Measurements from ENCODE around the gene OTOS. TPM values are rescaled to one million over a fixed set of nuclear protein-coding genes. Genes with fewer than 3 reads are reported as not detected.

The OTOS gene
- total and polyA plus RNA-seq, 3 experiments from 2014 or later, result not detected

- Histone ChIP-seq H3K27ac (ENCODE audit: low read depth, low read length) (no peak overlapping the region), H3K9me3 (ENCODE audit: low read length) (no peaks in the 10 kb centered on the region), H3K27me3 (ENCODE audit: insufficient read depth, low read length, poor library complexity, severe bottlenecking) (no peaks in the 10 kb centered on the region), H3K4me1 (ENCODE audit: insufficient read depth, low read length) (peaks cover 13% of the 10 kb centered on the region), H3K36me3 (ENCODE audit: insufficient read depth, low read length) (no peaks in the 10 kb centered on the region), H3K4me3 (ENCODE audit: low read length) (no peak overlapping the region)
- Mint-ChIP-seq H3K9me3 (no peaks in the 10 kb centered on the region), H3K36me3 (peaks cover 0 to 3% (median 0%) of the 10 kb centered on the region in 3 donors), H3K27ac (no peak overlapping the region), H3K27me3 (peaks cover 0 to 2% of the 10 kb centered on the region in 2 donors), H3K4me1 (peaks cover 6 to 16% (median 8%) of the 10 kb centered on the region in 3 donors), H3K4me3 (peak overlapping the region in 2 of 7 donors; percentile 23 to 34)
- ChIA-PET CTCF (interaction anchor here (7.1 kb wide), 1 partner anchor 81 kb away, joined by 96 read pairs; no protein-coding TSS in a partner anchor), POLR2A (no interaction called here)
- DNase-seq, result peak in 1 of 5 donors; percentile 28
Observed at GRCh38 chr2:240140920-240141319, 462 bp upstream of the OTOS start.

GRCh38 chr2:240139666-240140393 is 628 bp downstream of the OTOS start:
- no peak for DNase-seq
- H3K36me3 ChIP-seq (ENCODE audit: insufficient read depth, low read length), result no peaks in the 10 kb centered on the region
- CTCF ChIA-PET, result interaction anchor here (7.1 kb wide), 1 partner anchor 80 kb away, joined by 96 read pairs; no protein-coding TSS in a partner anchor
- H3K27ac Mint-ChIP-seq, result no peak overlapping the region
- no peak overlapping the region for H3K4me3 Mint-ChIP-seq
- H3K4me1 Mint-ChIP-seq, result peaks cover 16 to 26% (median 17%) of the 10 kb centered on the region in 3 donors
- H3K27me3 Mint-ChIP-seq, result peaks cover 0 to 2% of the 10 kb centered on the region in 2 donors
- H3K4me1 ChIP-seq (ENCODE audit: insufficient read depth, low read length), result peaks cover 22% of the 10 kb centered on the region
- no peak overlapping the region for H3K27ac ChIP-seq (ENCODE audit: low read depth, low read length)
- H3K9me3 Mint-ChIP-seq, result no peaks in the 10 kb centered on the region
- H3K9me3 ChIP-seq (ENCODE audit: low read length), result no peaks in the 10 kb centered on the region
- no peaks in the 10 kb centered on the region for H3K27me3 ChIP-seq (ENCODE audit: insufficient read depth, low read length, poor library complexity, severe bottlenecking)
- peaks cover 0 to 8% (median 2%) of the 10 kb centered on the region in 3 donors for H3K36me3 Mint-ChIP-seq
- H3K4me3 ChIP-seq (ENCODE audit: low read length), result no peak overlapping the region
- POLR2A ChIA-PET, result no interaction called here

- Histone ChIP-seq H3K9me3 (ENCODE audit: low read length) (no peaks in the 10 kb centered on the region), H3K36me3 (ENCODE audit: insufficient read depth, low read length) (no peaks in the 10 kb centered on the region), H3K4me3 (ENCODE audit: low read length) (no peak overlapping the region), H3K4me1 (ENCODE audit: insufficient read depth, low read length) (peaks cover 26% of the 10 kb centered on the region), H3K27ac (ENCODE audit: low read depth, low read length) (no peak overlapping the region), H3K27me3 (ENCODE audit: insufficient read depth, low read length, poor library complexity, severe bottlenecking) (no peaks in the 10 kb centered on the region)
- Mint-ChIP-seq H3K4me3 (peak overlapping the region in 1 of 7 donors; percentile 84), H3K36me3 (peaks cover 0 to 10% (median 3%) of the 10 kb centered on the region in 3 donors), H3K4me1 (peaks cover 22 to 34% (median 24%) of the 10 kb centered on the region in 3 donors), H3K9me3 (no peaks in the 10 kb centered on the region), H3K27ac (no peak overlapping the region), H3K27me3 (peaks cover 0 to 2% of the 10 kb centered on the region in 2 donors)
- POLR2A ChIA-PET, result no interaction called here
- DNase-seq, result no peak
- CTCF ChIA-PET, result interaction anchor here (1.6 to 7.1 kb wide), 2 partner anchors 78 to 79 kb away, joined by 7 to 96 read pairs; no protein-coding TSS in a partner anchor
Observed at GRCh38 chr2:240139011-240139441, 1.4 kb downstream of the OTOS start.

GRCh38 chr2:240138254-240138984 is 2.0 kb downstream of the OTOS start:
- ChIA-PET CTCF (interaction anchor here (1.6 kb wide), 1 partner anchor 77 kb away, joined by 7 read pairs; no protein-coding TSS in a partner anchor), POLR2A (no interaction called here)
- no peaks in the 10 kb centered on the region for H3K27me3 ChIP-seq (ENCODE audit: insufficient read depth, low read length, poor library complexity, severe bottlenecking)
- peaks cover 0 to 16% (median 5%) of the 10 kb centered on the region in 3 donors for H3K36me3 Mint-ChIP-seq
- H3K27ac Mint-ChIP-seq, result no peak overlapping the region
- no peak overlapping the region for H3K27ac ChIP-seq (ENCODE audit: low read depth, low read length)
- H3K36me3 ChIP-seq (ENCODE audit: insufficient read depth, low read length), result no peaks in the 10 kb centered on the region
- no peak for DNase-seq
- H3K4me3 ChIP-seq (ENCODE audit: low read length), result no peak overlapping the region
- H3K4me1 Mint-ChIP-seq, result peaks cover 22 to 38% (median 27%) of the 10 kb centered on the region in 3 donors
- H3K27me3 Mint-ChIP-seq, result no peaks in the 10 kb centered on the region
- H3K4me1 ChIP-seq (ENCODE audit: insufficient read depth, low read length), result peaks cover 21% of the 10 kb centered on the region
- H3K4me3 Mint-ChIP-seq, result peak overlapping the region; percentile 57 to 91 (median 72)
- H3K9me3 ChIP-seq (ENCODE audit: low read length), result no peaks in the 10 kb centered on the region
- no peaks in the 10 kb centered on the region for H3K9me3 Mint-ChIP-seq

GRCh38 chr2:240137596-240138253 is 2.7 kb downstream of the OTOS start:
- H3K36me3 ChIP-seq (ENCODE audit: insufficient read depth, low read length), result peaks cover 6% of the 10 kb centered on the region
- H3K4me1 Mint-ChIP-seq, result peaks cover 25 to 41% (median 31%) of the 10 kb centered on the region in 3 donors
- no peak overlapping the region for H3K27ac ChIP-seq (ENCODE audit: low read depth, low read length)
- H3K4me3 Mint-ChIP-seq, result peak overlapping the region; percentile 57 to 94 (median 89)
- H3K4me3 ChIP-seq (ENCODE audit: low read length), result no peak overlapping the region
- DNase-seq, result no peak
- H3K27ac Mint-ChIP-seq, result peak overlapping the region in 3 of 8 donors; percentile 21 to 74 (median 33)
- ChIA-PET POLR2A (no interaction called here), CTCF (interaction anchor here (1.6 kb wide), 1 partner anchor 77 kb away, joined by 7 read pairs; no protein-coding TSS in a partner anchor)
- no peaks in the 10 kb centered on the region for H3K9me3 ChIP-seq (ENCODE audit: low read length)
- peaks cover 20% of the 10 kb centered on the region for H3K4me1 ChIP-seq (ENCODE audit: insufficient read depth, low read length)
- peaks cover 0 to 23% (median 5%) of the 10 kb centered on the region in 3 donors for H3K36me3 Mint-ChIP-seq
- H3K27me3 Mint-ChIP-seq, result no peaks in the 10 kb centered on the region
- no peaks in the 10 kb centered on the region for H3K9me3 Mint-ChIP-seq
- H3K27me3 ChIP-seq (ENCODE audit: insufficient read depth, low read length, poor library complexity, severe bottlenecking), result no peaks in the 10 kb centered on the region

GRCh38 chr2:240136671-240137292 is 3.7 kb downstream of the OTOS start:
- Mint-ChIP-seq H3K36me3 (peaks cover 0 to 32% (median 7%) of the 10 kb centered on the region in 3 donors), H3K27me3 (no peaks in the 10 kb centered on the region), H3K27ac (peak overlapping the region; percentile 19 to 96 (median 81)), H3K9me3 (no peaks in the 10 kb centered on the region), H3K4me3 (peak overlapping the region; percentile 85 to 97 (median 91)), H3K4me1 (peaks cover 25 to 41% (median 31%) of the 10 kb centered on the region in 3 donors)
- Histone ChIP-seq H3K36me3 (ENCODE audit: insufficient read depth, low read length) (peaks cover 12% of the 10 kb centered on the region), H3K27ac (ENCODE audit: low read depth, low read length) (peak overlapping the region; percentile 51), H3K4me3 (ENCODE audit: low read length) (peak overlapping the region; percentile 64), H3K9me3 (ENCODE audit: low read length) (no peaks in the 10 kb centered on the region), H3K4me1 (ENCODE audit: insufficient read depth, low read length) (peaks cover 20% of the 10 kb centered on the region), H3K27me3 (ENCODE audit: insufficient read depth, low read length, poor library complexity, severe bottlenecking) (no peaks in the 10 kb centered on the region)
- POLR2A ChIA-PET, result no interaction called here
- DNase-seq, result no peak
- CTCF ChIA-PET, result no interaction called here

GRCh38 chr2:240136013-240136670 is 4.3 kb downstream of the OTOS start, which contains the start of gene COPS9:
Gene COPS9, minus strand, starts transcription at chr2:240136305. Its CDS starts 21 bp downstream, at chr2:240136284.
- H3K9me3 Mint-ChIP-seq, result no peaks in the 10 kb centered on the region

More at GRCh38 chr2:240136013-240136670, 4.3 kb downstream of the OTOS start, which contains the start of gene COPS9:
- Histone ChIP-seq H3K4me3 (ENCODE audit: low read length) (peak within 1 kb of the TSS; percentile 64), H3K4me1 (ENCODE audit: insufficient read depth, low read length) (peaks cover 20% of the 10 kb centered on the region), H3K27ac (ENCODE audit: low read depth, low read length) (peak within 1 kb of the TSS; percentile 51), H3K9me3 (ENCODE audit: low read length) (no peaks in the 10 kb centered on the region), H3K27me3 (ENCODE audit: insufficient read depth, low read length, poor library complexity, severe bottlenecking) (no peaks in the 10 kb centered on the region), H3K36me3 (ENCODE audit: insufficient read depth, low read length) (peaks cover 12% of the 10 kb centered on the region)
- ChIA-PET CTCF (no interaction called here), POLR2A (no interaction called here)
- H3K4me3 Mint-ChIP-seq, result peak within 1 kb of the TSS; percentile 89 to 97 (median 91)
- H3K27me3 Mint-ChIP-seq, result no peaks in the 10 kb centered on the region
- peak; percentile 75 to 89 (median 79) for DNase-seq
- H3K4me1 Mint-ChIP-seq, result peaks cover 25 to 41% (median 31%) of the 10 kb centered on the region in 3 donors
- H3K36me3 Mint-ChIP-seq, result peaks cover 0 to 39% (median 7%) of the 10 kb centered on the region in 3 donors
- H3K27ac Mint-ChIP-seq, result peak within 1 kb of the TSS; percentile 19 to 96 (median 88)
